Measurements from ENCODE around the gene AFG3L2.

- no peak for TF ChIP-seq HMG20A (CRISPR knock-in tag; conservative IDR thresholded peaks at IDR 0.05)
- no peak for TF ChIP-seq CTCF (IDR thresholded peaks at IDR 0.05 in 2 of 3, conservative IDR thresholded peaks at IDR 0.05 in 1 of 3; ENCODE audit: insufficient read depth in 2 of 3, low read depth in 1 of 3, low read length in 3 of 3)
- no peak for TF ChIP-seq ADNP (tag; IDR thresholded peaks at IDR 0.05)
- TF ChIP-seq TARDBP (IDR thresholded peaks at IDR 0.05) = no peak
- no peak for TF ChIP-seq U2AF2 (optimal IDR thresholded peaks at IDR 0.05; ENCODE audit: low read depth, low read length)
- TF ChIP-seq NFRKB (IDR thresholded peaks at IDR 0.05; ENCODE audit: low read depth) = no peak
- no peak for TF ChIP-seq NR2C1 (IDR thresholded peaks at IDR 0.05)
- no peak for TF ChIP-seq NR2C1 (tag; IDR thresholded peaks at IDR 0.05)
- no peak for TF ChIP-seq FOXA1 (IDR thresholded peaks at IDR 0.05; ENCODE audit: borderline replicate concordance)
- TF ChIP-seq ZNF175 (CRISPR knock-in tag; IDR thresholded peaks at IDR 0.05; ENCODE audit: low read depth) = no peak
- no peak for TF ChIP-seq HNRNPL (IDR thresholded peaks at IDR 0.05; ENCODE audit: low read depth, low read length)
Measured at GRCh38 chr18:12333506-12334290, 43.3 kb downstream of the AFG3L2 start.
